HG02840 (cell line): ENCODE measurements around the gene KCNJ3.

Experiments
- ATAC-seq: cut with Tn5 transposase; IDR thresholded peaks from one replicate; pipeline ENCODE4 v1.9.1; 2021; ENCODE audit warnings: mild to moderate bottlenecking, moderate library complexity, moderate number of reproducible peaks; ENCODE audit not compliant: unreplicated experiment, low FRiP score

KCNJ3 gene

DNA sequence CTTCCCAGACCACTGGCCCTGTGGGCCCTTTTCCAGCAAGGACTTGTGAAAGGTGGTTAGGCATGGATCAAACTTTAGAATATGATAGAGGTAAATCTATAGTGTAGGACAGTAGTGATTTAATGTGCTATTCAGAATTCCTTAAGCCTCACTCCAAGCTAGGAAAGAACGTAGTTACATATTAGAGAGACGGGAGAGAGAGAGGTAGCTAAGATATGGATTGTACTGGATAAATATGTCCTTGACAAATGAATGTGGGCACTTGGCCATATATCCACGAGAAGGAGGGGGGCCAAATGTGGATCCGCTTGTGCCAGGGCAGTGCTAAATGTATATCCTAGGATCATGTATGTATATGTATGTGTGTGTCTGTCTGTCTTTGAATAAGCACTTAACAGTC lies 6.5 kb downstream of the KCNJ3 start:
- no peak for ATAC-seq

DNA sequence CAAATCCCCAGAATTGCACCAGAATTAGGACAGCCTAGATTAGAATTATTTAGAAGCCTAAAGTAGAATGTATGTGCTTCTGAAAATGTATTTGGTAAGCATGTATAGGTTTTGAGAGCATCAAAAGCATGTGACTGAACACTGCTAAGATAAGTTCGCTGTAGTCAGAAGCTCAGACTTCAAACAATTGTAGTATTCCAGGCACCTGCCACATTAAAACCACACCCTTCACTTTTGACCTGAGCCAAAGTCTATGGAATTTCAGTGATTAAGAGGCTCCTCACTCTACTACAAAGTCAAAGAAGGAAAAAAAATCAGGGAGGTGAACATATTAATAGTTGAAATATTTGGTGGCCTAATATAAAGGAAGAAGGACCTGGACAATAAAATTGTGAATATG lies 8.2 kb downstream of the KCNJ3 start:
- no peak for ATAC-seq

DNA sequence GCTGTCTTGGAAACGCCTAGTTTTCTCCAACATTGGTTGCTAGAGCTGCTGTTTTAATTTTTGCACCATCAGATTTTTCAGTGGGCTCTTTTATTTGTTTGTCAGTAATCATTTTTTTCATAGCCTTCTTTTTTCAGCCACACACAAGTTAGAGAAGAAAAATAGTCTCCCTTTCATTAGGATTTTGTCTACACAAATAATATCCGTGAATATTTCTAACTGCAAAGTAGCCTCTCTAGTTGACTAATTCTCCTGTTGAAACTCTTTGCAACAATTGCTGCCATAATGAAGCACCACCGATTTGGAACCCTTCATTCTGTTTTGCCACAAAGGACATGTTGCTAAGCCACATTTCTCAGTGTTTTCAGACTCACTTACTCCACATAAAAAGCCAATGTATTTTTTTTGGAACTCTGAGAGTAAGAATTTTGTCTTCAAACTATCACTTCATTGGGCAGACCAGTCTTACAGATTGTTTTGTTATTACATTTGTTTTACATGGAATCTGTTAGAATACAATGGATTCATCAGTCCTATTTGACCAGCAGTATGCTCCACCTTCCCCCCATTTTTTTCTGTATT lies 9.6 kb downstream of the KCNJ3 start:
- no peak for ATAC-seq

DNA sequence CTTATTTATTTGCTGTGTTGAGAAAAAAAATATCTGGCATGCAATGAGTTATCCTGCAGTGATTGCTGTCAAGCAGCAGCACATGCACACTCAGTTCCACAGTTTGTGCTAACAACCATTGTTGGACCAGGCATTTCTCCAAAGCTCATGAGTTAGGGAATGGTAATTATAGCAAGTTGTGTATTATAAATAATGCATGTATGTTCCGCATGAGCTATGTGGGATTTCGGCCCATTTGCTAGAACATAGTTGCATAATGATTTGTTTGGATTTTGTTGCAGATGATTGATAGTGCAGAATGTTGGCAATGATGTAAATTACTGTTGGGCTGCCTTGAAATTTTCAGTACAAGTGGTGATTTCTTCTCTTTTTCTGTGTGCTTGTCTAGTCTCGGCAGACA lies 10.7 kb downstream of the KCNJ3 start:
- no peak for ATAC-seq

DNA sequence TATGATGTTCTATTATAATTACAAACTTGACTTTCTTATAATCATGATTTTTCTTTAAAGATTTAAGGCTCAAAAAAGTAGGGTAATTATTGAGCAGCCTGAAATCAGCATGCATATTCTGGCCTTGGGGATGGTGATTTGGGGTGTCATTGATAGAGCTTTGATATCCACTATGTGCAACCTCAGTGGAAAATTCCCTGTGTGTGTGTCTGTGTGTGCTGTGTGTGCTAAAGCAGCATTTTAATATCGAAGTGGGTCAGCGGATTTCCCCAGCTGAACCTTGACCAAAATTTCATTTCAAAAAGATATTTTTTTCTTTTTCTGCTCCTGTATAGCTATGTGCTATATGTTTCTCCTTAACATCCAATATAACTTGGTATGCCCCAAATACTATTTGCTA lies 11.6 kb downstream of the KCNJ3 start:
- ATAC-seq = no peak

DNA sequence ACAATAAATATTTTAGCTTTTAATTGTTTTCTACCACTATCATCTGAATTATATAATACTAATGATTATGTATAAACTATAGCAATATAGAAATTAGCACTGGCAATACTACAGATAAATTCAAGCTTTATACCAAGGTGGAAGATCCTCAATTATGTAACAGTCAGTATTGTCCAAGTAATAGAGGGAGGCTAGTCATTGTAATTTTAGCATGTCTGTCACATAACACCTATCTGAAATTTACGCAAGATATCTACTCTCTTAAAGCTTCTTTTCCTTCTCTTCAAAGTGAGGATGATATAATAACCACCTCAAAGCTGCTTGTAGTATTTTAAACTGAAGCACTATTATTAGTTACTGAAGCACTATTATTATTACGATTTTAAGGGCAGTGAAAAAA lies 12.2 kb downstream of the KCNJ3 start:
- no peak for ATAC-seq

DNA sequence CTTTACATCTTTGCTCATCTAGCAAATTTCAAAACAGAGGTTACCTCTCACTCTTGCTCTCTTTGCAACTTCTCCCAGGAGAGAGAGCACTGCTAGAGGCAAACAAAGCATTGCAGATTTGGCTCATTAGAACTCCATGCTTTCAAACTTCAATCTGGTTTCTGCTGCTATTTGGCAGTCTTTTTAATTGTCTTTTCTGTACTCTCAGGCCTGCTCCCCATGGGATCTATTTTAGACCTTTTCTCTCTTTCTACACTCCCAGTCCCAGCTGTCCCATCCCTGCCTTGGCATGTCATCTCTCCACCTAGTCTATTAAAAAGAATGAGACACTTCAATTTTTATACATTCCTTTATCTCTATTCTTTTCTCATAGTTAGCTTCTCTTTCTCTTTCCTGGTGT lies 15.2 kb downstream of the KCNJ3 start:
- ATAC-seq = no peak

DNA sequence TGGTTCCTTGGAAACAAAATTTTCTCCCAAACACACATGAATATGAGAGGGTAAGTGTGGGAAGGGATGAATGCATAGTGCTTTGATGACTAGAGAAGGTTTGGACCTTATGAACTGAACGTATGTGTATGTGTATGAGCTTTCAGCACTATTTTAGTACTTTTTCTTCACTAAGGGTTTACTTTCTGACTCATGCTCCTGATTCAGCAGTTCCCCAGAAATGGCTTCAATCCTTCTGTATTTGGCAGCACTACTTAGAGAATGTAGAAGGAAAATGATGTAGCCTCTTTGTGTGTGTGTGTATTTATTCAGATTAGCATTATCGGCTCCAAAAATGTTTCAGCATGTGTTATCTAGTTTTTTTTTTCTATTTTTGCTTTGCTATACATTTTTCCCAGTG lies 22.2 kb downstream of the KCNJ3 start:
- ATAC-seq = no peak

DNA sequence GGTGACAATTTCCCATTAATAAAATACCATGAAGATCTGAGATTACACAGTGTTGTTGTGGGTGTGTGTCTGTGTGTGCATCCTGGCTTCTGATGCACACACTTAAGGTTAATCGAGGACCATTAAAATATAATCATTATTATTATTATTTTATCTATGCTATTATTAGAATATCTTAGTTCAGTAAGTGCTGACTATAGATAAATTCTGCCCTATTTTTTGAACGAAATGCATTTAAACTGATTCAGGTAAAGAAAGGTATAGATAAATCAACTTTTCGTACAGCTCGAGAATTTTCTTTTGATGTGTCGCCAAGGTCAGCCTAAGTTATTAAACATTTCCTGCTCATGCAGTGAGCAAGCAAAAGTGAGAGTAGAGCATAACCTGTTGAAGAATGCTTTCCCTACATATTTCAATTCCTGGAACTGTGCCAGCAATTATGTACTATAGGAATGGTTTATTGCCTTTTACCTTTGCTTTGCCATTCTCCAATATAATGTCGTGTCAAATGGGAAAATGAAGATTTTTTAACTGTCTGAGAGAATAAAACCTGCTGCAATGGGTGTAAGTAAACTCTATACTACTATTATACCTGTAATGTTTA lies 25.8 kb downstream of the KCNJ3 start:
- ATAC-seq = no peak

DNA sequence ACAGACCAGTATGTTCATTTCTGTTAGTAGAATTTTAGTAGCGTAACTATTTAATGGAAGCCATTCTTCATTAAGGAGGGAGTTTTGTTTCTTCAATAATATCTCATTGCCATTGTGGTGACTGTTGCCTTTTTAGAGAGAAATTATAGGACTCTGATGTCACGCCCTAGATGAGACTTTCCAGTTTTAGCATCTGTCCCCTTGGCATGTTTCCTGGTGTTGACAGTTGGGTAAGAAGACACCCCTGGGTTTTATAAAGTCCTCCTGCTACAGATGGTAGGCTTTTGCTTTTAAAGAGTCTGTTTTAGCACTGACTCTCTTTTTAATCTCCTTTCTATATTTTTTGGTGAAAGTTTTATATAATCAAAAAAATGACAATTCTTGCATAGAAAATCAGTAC lies 41.9 kb downstream of the KCNJ3 start:
- ATAC-seq = no peak

DNA sequence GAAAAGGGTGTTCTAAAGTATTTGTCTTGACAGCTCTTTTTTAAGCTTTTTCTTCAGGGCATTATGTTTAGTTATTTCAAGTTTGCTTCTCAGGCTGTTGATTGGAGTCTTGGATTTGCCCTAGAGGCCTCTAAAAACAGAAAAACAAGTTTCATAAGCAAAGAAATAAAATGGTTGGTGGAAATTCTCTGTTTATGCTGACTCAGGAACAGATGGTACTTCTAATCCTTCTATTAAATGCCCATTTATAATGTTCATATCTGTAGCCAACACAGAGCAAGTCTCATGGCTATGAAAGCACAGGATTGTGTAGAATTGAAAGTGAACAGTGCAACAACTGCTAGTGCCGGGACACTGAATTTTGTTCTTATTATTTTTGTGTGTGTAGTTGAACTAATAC lies 60.4 kb downstream of the KCNJ3 start:
- no peak for ATAC-seq

DNA sequence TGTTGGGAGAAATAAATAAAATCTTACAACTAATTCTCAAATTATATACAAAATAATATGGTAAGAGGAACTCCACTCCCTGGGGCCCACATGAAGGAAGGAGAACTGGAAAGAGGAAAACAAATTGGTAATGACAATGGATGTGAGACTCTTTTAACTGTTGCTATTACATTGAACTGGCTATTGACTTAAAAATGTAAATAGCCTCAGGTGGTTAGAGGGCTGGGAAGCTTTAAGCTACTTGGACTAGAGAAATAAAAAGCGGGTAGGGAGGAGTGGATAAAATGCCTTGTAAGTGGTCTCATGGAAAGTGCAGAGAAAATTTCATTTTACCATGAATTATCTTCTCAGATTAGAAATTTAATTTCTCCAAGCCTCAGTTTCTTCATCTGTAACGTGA lies 64.1 kb downstream of the KCNJ3 start:
- no peak for ATAC-seq

DNA sequence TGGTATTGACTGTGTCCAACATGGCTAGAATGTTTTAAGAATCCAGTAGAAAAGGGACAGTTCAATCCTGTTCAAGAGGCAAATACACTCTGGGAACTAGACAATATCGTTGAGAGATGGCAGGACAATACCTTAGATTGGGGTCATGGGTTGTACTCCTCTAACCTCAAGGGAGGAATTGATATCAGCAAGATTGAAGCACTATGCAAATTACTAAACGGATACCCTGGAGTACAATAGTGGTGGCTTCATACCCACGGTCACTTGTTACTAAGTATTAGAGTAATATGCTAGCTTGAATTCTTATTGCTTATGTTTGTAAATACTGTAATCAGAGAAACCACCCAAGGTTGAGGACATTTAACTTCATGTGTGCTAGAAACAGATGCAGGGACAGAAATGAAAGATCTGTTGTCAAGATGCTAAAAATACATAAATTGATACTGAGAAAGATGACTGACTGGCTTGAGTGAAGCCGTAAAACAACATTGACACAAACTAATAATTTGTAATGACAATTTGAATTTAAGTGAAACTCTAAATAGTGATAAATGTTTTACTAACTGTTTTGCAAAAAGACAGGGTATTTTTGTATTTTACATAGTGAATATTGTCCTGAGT lies 73.3 kb downstream of the KCNJ3 start:
- ATAC-seq = no peak

DNA sequence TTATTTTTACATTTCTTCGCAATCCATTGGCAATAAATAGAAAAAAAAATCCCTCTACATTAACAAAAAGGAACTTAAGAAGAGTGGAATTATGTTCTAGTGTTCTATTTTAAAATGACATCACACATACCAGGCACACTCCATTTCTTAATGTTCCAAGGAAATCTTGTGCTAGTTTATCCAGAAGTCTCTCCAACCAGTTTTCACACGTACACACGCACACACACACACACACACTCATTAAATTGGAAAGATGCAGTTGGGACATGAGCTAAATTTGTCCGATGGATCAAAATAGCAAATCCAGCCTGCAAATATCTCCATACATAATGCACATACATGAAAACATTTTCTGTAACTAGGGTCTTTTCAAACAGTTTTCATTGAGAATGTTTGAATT lies 78.3 kb downstream of the KCNJ3 start:
- ATAC-seq = no peak

DNA sequence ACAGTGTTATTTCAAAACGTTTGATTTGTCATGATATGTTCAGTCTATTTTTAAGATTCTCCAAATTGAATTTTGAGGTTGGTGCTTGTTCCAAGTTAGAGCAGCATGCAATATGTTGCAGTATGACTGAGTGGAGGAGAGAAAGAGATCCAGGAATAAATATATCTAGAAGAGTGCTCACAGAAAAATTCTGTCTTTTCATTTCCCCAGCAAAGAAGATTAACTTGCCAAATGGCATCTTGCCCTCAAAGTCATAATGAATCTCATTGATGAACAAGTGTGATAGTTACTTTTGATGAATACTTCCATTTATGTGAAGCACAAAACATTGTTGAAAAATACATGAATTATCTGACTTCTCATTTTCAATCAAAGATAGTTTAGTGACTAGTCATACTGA lies 95.9 kb downstream of the KCNJ3 start:
- ATAC-seq = no peak

DNA sequence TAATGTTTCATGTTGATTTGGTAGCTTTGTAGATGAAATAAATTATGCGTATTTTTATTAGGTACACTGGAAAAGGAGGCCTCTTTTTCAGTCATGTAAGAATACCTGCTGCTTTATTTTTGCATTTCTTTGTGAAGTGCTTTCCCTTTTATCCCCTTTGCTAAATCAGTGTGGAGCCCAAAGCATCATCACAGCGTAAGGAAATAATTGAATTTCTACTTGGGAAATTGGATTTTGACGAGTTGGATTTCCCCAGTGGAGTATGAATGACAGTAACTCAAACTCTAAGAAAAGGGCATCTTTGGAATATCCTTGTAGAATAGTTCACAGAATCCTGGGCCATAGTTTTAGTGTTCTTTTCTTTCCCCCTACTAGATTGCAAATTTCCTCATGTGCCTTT lies 97.2 kb downstream of the KCNJ3 start:
- ATAC-seq = no peak

DNA sequence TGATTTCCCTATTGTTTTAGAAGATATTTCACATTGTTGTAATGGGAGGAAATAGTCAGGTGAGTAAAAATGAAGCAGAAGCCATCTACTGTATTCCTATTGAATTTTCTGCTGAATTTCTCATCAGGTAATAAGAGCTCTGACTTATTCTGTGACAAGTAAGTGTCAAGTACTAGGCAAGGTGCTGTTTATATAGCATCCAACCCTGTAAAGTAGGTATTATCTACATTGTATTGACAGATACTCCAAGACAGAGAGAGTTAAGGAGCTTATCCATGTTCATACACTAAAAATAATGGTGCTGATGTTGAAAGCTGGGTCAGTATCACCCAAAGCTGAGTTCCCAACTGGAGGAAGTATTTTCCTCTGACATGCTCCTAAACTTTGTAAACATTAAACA lies 106.0 kb downstream of the KCNJ3 start:
- ATAC-seq = no peak

DNA sequence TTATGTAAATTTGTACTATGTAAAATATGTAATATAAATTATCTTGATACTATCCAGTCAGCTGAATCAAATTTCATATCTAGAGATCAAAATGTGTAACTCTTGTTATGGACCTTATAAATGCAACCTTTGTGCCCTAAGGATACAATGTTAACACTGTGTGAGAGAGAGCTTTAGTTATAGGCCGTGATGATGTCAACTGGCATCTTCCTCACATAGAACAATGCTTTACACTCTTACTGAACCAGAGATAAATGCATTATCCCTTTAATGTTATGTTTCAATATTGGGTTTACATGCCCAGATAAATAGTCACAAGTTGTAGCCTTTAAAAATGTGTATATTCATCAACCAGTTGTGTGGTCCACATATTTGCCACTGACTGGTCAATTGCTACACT lies 115.1 kb downstream of the KCNJ3 start:
- no peak for ATAC-seq

DNA sequence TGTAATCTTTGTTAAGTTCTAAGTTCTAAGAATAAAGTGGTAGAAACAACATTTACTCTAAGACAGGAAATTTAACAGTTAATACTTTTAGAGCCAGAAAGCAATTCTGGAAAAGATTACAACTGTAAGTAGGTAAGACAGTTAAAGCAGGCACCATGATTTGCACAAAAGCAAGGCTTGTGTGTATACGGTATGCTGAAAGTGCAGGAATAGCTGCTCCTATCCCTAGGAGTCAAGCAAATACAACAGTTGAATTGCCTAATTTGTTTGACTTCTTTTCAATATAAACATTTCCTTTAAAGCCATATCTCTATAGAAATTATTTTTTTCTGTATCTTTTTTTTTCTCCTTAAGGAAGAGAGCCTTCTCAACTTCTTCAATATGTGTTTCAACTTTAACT lies 116.4 kb downstream of the KCNJ3 start:
- no peak for ATAC-seq

DNA sequence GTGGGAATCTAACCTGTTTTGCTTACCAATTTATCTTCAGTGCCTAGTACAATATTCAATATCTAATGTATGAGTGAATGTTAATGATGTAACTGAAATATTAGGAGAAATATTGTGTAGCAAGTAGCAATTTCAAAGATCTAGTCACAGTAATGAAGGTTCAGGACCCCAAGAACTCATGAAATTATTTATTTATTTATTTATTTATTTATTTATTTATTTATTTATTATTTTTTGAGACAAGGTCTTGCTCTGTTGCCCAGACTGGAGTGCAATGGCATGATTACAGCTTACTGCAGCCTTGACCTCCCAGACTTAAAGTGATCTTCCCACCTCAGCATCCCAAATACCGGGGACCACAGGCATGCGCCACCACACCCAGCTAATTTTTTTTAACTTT lies 126.9 kb downstream of the KCNJ3 start:
- ATAC-seq = no peak

DNA sequence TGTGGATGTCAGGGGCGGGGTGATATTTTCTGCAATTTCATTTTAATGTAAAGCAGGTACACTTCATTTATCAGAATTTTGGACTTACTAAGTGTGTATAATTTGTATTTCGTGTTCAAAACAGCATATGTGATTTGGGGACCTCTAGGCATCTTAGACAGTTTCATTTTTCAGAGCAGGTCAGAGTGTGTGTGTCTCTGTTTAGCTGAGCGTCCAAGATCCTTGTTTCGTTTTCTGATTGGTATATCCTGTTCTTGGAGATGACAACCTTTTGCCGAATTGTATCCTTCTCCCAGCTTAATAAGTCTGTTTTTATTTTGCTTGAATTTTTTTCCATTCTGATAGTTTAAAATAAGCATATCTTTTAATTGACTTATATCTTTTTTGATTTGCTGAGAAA lies 128.3 kb downstream of the KCNJ3 start:
- no peak for ATAC-seq

DNA sequence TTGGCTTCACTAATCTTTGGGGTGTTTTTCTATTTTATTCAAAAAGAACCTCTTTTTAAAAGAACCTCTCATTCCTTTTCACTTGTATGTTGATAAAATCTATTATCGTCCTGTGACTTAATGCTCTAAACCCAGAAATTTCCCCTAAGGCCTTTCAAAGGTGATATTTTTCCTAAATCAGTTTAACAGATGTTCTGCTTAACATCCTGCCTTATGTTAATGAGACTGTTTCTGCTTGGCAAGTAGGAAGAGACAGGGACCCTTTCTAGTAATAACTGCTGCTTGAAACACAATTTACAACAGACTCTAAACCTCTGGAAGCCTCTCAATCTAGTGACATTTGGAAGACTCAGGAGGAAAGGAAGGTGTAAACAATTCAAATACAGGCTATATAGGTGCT lies 128.8 kb downstream of the KCNJ3 start:
- no peak for ATAC-seq

DNA sequence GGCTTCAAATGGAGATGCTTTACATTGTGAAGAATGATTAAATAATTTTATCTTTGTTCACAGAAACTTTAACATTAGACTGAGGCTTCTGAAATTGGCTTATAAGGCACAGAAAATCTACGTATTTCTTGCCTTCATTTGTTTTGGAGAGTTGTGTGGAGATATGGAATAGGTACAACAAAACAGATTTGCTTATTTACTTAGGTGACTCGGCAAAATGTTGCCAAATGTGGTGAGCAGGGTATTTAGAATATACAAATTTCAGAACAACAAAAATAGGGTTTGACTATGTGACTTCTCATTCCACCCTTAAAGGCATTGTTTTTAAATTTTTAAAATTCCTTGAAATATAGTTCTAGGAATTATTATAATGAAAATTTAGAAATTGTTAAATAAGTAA lies 134.2 kb downstream of the KCNJ3 start:
- no peak for ATAC-seq
